ENCODE data around the gene SMKR1.
"Not testable (repeated sequence)": the region's sequence is repeated elsewhere in the genome, so short reads cannot be mapped to it uniquely, and the experiment has no call there.

DNA sequence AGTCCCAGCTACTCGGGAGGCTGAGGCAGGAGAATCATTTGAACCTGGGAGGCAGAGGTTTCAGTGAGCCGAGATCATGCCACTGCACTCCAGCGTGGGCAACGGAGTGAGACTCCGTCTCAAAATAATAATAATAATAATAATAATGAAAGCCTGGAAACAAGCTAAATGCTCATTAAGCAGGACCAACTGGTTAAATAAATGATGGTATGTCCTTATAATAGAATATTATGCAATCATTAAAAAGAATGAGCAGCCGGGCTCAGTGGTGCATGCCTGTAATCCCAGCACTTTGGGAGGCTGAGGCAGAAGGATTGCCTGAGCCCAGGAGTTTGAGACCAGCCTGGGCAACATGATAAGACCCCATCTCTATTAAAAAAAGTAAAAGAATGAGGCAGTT, 21.0 kb upstream of the SMKR1 start:
- TF ChIP-seq, protein P1, sequence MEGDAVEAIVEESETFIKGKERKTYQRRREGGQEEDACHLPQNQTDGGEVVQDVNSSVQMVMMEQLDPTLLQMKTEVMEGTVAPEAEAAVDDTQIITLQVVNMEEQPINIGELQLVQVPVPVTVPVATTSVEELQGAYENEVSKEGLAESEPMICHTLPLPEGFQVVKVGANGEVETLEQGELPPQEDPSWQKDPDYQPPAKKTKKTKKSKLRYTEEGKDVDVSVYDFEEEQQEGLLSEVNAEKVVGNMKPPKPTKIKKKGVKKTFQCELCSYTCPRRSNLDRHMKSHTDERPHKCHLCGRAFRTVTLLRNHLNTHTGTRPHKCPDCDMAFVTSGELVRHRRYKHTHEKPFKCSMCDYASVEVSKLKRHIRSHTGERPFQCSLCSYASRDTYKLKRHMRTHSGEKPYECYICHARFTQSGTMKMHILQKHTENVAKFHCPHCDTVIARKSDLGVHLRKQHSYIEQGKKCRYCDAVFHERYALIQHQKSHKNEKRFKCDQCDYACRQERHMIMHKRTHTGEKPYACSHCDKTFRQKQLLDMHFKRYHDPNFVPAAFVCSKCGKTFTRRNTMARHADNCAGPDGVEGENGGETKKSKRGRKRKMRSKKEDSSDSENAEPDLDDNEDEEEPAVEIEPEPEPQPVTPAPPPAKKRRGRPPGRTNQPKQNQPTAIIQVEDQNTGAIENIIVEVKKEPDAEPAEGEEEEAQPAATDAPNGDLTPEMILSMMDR (IDR thresholded peaks at IDR 0.05): not testable (repeated sequence)
- not testable (repeated sequence) for TF ChIP-seq POLR2A (IDR thresholded peaks at IDR 0.05)

All from lower leg skin (tissue), 3 donors.